HG03378 (cell line): ENCODE results near the gene S100A4.

ENCODE experiments used
- ATAC-seq: cut with Tn5 transposase; IDR thresholded peaks from one replicate; pipeline ENCODE4 v1.9.1; 2021; ENCODE audit warnings: mild to moderate bottlenecking, moderate library complexity; ENCODE audit not compliant: unreplicated experiment

S100A4 gene

DNA sequence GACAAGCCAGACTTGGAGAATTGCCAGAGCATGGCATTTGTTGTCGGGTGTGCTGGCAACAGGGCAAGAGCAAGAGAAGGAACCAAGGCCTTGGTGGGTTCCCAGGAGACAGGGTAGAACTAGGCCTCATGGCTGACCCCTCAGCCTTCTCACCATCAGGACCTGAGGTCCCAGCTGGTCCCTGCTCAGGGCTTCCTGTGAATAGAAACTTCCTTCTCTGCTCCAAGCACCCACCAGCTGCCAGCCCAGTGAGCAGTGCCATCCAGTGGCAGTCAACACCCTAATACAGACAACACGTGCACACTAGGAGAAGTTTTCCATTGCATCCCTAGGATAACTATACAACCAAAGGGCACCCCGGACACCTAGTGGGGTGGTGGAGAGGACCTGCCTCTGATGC, 32.6 kb downstream of the S100A4 start:
- no peak for ATAC-seq

DNA sequence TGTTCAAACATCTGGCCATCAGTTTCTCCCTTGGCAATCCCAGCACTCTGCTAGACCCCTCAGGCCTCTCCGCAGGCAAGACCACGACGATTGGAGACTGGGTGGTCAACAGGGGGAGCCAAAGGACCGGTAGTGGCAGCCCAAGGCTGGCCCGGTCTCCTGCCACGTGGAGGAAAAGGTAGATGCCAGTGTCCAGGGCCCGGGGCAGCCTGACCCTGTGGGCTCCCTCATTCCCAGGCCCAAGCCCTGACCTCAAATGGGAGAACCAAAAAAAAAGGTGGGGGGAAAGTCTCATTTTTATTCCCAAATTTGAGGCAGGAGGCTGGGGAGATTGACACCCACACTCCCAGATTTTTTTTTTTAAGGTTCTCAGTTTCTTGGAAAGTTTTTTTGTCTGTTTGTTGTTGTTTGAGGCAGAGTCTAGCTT, 34.6 kb downstream of the S100A4 start:
- ATAC-seq, result no peak

DNA sequence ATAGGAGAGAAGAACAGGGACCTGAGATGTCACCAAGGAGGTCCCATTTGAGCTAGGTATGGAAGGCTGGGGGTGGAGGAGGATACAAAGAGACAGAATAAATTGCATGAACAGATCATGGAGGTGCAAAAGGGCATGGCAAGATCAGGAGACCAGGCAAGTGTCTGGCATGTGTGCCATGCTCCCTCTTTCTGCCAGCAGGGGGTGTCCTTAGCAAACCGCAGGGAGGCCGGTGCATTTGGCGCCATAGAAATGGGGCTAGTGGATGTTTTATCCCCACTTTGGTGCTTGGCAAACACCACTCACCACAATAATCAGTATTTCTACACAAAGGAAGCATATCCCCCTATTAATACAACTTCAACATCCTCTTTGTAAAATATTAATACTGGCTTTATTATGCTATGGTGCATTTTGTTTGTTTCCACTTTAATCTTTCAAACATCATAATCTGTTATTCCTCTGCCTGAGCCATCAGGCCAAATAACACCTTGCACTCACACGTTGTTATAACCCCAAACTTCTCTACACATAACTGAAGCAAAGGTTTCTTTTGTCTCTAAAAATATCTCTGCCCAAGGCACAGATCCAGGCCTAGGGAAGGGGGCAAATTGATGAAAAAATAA, 35.8 kb downstream of the S100A4 start:
- no peak for ATAC-seq

DNA sequence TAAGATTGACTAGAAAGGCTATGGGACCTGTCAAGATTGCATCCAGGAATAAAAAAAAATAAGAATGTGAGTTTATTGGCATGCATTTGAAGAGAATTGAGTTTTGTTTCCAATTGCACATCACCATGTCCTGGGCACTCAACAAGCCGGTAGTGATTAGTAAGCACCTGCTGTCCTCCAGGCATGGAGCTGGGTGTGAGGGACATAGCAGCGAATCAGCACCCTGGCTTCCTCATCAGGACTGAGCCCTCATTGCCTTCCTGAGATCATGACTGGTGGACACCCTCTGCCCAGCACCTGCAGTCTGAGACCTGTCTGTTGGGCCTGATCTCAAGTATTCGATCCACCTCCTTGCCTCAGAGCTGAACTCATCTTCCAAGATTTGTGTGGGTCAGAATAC, 36.6 kb downstream of the S100A4 start:
- no peak for ATAC-seq

DNA sequence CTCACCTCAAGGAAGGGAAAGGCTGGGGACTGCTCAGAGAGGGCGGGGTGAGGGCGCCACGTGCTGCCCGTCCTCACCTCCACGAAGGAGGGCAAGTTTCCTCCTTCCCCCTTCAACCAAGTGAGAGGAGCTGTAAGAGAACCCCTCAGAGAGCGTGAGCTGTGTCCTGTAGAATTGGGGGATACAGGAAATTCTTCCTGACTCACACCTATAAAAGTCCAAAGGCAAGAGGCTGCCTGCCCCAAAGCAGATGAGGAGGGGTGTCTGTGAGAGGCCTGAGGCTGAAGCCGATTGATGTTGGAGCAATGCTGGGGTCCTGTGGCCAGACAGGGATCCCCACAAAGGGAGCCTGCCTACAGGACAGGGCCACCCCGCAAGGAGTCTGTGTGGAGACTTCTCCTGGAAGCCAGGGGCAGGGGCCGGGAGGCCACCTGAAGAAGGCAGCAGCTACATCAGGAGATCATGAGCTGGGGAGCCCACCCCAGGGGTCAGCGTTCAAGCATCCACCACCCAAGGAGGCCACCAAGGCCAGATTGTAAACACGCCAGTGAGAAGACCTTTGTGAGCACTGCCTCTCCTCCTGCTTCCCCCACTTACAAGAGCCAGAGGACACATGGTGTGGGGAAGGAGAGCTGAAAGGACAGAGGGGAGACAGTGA, 37.6 kb downstream of the S100A4 start:
- no peak for ATAC-seq

DNA sequence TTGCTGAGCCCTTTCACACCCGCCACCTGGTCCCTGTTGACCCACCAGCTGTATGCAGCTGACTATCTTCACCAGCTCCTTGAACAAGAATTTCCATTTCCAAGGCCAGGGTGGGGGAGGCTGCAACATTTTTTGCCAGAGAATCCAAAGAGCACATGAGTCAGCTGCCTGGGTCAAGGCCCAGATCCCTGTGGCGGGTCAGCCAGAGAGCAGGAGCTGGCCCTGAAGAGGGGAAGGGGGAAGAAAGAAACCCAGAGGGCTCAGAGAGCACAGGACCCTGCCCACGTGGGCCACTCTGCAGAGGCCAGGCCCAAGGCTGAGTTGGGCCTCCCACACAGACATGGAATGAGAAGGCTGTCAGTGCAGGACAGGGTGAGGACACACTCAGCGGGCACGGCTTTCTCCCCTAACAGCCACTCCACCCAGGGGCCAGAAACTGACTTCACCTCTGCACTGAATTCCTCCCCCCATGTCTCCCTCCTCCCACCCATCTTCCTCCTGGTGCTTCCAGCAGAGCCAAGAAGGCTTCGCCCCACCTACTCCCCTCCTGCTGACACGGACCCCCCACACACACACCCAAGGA, 38.7 kb downstream of the S100A4 start:
- no peak for ATAC-seq

DNA sequence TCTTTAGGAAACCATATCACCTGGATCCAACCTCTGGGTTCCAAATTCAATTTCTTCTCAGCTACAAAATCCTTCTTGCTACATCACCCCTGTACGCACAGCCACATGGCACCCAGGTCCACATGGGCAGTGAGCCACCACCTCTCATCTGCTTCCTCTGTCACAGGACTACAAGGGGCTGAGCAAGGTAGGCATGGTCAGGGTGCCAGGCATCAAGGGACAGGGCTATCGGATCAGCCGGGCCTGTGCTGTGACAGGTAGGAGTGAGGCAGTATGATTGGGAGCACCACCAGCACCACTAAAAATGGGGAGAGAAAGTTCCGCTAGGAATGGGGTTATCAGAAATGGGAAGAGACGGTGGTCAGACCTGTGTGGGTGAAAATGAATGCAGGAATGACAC, 39.2 kb downstream of the S100A4 start:
- ATAC-seq, result no peak

DNA sequence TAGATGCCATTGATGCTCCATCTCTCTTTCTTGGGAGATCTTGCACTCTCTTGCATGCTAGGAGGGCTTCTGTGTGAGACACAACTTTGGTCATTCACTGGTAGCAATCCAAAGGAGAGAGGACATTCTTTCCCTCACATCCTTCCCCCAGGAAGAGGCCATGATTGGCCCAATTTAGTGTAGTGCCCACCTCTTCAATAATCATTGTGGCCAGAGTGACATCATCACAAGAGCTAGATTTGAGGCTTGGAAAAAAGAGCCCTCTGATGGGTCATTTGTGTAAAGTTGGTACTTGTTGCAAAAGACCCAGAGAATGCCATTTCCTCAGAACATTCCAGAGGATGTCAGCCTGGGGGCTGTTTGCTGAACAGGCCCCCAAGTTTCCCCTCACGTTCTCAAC, 40.0 kb downstream of the S100A4 start:
- ATAC-seq, result no peak

DNA sequence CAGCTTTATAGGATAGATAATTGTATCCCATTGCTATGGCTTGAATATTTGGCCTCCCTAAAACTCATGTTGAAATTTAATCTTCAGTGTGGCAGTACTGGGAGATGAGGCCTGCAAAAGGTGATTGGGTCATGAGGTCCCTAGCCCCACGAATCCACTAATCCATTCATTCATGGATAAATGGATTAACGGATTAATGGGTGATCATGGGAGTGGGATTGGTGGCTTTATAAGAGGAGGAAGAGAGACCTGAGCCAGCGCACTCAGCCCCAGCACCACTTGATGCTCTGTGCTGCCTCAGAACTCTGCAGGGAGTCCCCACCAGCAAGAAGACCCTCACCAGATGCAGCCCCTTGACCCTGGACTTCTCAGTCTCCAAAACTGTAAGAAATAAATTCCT, 41.8 kb downstream of the S100A4 start:
- no peak for ATAC-seq

DNA sequence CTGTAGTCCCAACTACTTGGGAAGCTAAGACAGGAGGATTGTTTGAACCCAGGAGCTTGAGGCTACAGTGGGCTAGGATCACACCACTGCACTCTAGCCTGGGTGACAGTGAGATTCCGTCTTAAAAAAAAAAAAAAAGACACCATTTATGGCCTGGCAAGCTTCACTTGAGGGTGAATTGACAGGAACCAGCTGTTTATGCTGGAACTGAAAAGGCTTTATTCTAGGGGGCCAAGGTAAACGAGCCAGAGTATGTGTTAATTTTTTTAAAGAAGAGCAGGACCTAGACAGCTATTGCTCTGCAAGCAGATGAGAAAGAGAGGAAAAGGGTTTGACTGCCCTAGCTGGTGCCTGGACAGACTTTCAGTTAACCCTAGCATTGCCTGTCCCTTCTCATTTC, 46.9 kb downstream of the S100A4 start:
- ATAC-seq, result no peak

DNA sequence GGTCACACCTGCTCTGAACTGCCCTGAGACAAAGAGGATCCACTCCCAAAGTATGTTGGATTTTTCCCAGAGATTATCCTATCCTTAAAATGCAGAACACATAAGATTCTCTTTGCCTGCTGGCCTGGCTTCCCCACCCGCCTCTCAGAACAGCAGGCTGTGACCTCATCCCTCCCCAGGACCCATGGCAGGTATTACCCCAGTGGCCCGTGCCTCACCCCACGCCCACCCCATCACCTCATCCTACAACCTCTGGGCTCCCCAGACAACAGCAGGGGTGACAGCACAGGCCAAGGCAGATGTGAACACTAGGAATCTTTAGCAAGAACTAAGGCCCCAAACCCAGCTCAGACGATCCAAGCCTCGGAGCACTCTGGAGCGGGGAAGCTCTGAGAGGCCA, 50.1 kb downstream of the S100A4 start:
- ATAC-seq, result no peak

DNA sequence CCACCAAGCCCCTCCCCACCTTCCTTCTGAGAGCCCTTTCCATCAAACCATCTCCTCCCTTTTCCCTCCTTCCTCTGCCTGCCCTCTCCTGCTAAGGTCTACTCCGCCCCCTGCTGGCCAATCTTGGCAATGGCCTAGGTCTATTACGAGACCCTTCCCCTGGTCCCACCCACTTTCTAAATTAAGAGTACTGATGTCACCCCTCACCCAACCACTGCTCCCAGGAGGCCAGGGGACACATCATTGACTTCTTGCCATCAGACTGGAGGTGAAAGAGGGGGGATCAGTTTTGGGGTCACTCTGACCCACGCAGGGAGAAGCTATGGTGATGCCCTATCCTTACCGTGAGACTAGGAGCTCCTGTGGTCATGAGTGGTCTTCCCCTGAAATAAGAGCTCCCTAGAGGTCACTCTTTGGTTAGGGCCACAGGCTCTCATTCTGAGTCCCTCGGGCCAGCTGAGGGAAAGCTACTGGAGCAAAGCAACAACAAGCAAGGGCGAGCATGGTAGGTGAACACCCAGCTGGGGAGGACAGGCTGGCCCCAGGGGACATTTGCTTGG, 50.5 kb downstream of the S100A4 start:
- no peak for ATAC-seq
